Thymus (tissue), 11 donors: Measurements from ENCODE around the gene ZIC1. TPM values are rescaled to one million over a fixed set of nuclear protein-coding genes. Genes with fewer than 3 reads are reported as not detected.

ENCODE experiments used
- DNase-seq, 9 donors: peaks; one replicate each; pipeline ENCODE4 v3.0.0-alpha.2; 2013; ENCODE audit warnings: low spot score in 9 of 9, low read depth in 6 of 9, missing footprints in 1 of 9
- H3K27ac ChIP-seq, 2 donors: one replicate each; pipeline ENCODE4 v1.5.1; 2013; ENCODE audit warnings: control low read depth in 1 of 2, low read depth in 1 of 2, low read length in 1 of 2, mild to moderate bottlenecking in 1 of 2, moderate library complexity in 1 of 2
- H3K27me3 ChIP-seq, 2 donors: one replicate each; pipeline ENCODE4 v1.5.1; 2013; ENCODE audit warnings: low read length in 1 of 2; ENCODE audit not compliant: control insufficient read depth in 2 of 2, insufficient read depth in 1 of 2
- H3K36me3 ChIP-seq, 2 donors: one replicate each; pipeline ENCODE4 v1.5.1; 2013; ENCODE audit warnings: low read length in 1 of 2, mild to moderate bottlenecking in 1 of 2, moderate library complexity in 1 of 2; ENCODE audit not compliant: control insufficient read depth in 2 of 2, insufficient read depth in 2 of 2
- H3K4me1 ChIP-seq, 2 donors: one replicate each; pipeline ENCODE4 v1.5.1; 2013; ENCODE audit warnings: low read length in 2 of 2; ENCODE audit not compliant: control insufficient read depth in 2 of 2, insufficient read depth in 2 of 2
- H3K4me3 ChIP-seq, 2 donors: one replicate each; pipeline ENCODE4 v1.5.1; 2013; ENCODE audit warnings: low read length in 2 of 2, control low read depth in 1 of 2, mild to moderate bottlenecking in 1 of 2
- H3K9me3 ChIP-seq, 2 donors: one replicate each; pipeline ENCODE4 v1.5.1; 2013; ENCODE audit warnings: low read length in 1 of 2, mild to moderate bottlenecking in 1 of 2; ENCODE audit not compliant: control insufficient read depth in 2 of 2, insufficient read depth in 1 of 2
- WGBS: extraction: QIAGEN DNeasy Blood & Tissue Kit; methylation state at CpG from one replicate; pipeline ENCODE4 v1.1.7; 2013; 5-methylcytosine and 5-hydroxymethylcytosine counted together
- polyA plus RNA-seq: library from polyadenylated mRNA; stranded (reverse); fragments of 200-250 nt; gene quantifications from one replicate; pipeline ENCODE4 v1.2.3, GENCODE V29; 2013
- total RNA-seq: library from RNA; stranded (reverse); fragments of 120-200 nt; gene quantifications from one replicate; pipeline ENCODE4 v1.2.4, GENCODE V29; 2013
- donor health status: healthy.

Gene ZIC1
- total and polyA plus RNA-seq, 2 donors, result 0.02 TPM; not detected in 1

GRCh38 chr3:147422601-147423536 is 13.7 kb downstream of the ZIC1 start:
- Histone ChIP-seq H3K4me1 (peaks cover 0 to 7% of the 10 kb centered on the region in 2 donors), H3K9me3 (peaks cover 3 to 21% of the 10 kb centered on the region in 2 donors), H3K36me3 (no peaks in the 10 kb centered on the region), H3K27ac (no peak overlapping the region), H3K4me3 (no peak overlapping the region), H3K27me3 (peaks cover 64 to 86% of the 10 kb centered on the region in 2 donors)
- DNase-seq, result no peak
- WGBS, result 7% methylated on average over 36 of the region's 36 CpGs

GRCh38 chr3:147423537-147423797 is 14.3 kb downstream of the ZIC1 start:
- Histone ChIP-seq H3K9me3 (peaks cover 3 to 21% of the 10 kb centered on the region in 2 donors), H3K27ac (no peak overlapping the region), H3K4me1 (peaks cover 0 to 7% of the 10 kb centered on the region in 2 donors), H3K36me3 (no peaks in the 10 kb centered on the region), H3K4me3 (no peak overlapping the region), H3K27me3 (peaks cover 60 to 81% of the 10 kb centered on the region in 2 donors)
- WGBS, result 5% methylated on average over 3 of the region's 3 CpGs
- DNase-seq, result no peak

DNA sequence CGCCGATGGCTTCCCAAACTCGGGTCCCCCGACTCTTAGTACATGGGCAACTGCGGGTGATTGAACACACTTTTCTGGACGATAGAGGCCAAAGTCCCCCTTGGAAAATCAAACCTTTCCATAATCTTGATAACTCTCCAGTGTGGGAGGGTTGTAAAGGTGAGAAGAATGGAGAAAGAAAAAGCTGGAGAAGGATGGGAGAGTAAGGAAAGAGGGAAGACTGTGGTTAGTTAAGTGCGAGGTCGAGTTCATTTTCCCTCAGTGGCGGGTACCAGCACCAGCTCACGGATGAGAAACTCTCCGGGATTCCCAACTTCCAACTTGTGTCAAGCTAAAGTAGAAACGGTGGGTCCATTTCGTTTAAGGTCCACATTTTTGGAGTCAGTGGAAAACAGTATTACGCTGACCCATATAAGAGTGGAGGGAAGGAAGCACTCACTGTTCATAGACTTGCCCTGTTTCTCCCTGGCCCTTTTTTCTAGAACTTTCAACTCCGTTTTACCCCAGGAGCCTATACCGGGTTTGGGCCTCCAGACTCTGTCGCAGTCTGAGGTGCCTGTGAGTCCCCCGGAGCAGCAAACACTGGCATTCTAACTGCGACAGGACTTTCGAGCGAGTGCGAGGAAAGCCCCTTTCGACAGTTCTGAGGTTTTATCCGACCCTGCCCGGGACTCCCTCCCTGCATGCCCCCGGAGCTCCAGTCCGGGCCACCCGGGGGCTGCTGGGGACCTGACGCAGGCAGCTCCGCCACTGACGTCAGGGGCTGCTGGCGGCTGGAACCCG is 14.8 kb downstream of the ZIC1 start:
- Histone ChIP-seq H3K27ac (no peak overlapping the region), H3K4me3 (no peak overlapping the region), H3K36me3 (no peaks in the 10 kb centered on the region), H3K9me3 (peaks cover 3 to 19% of the 10 kb centered on the region in 2 donors), H3K27me3 (peaks cover 55 to 76% of the 10 kb centered on the region in 2 donors), H3K4me1 (peaks cover 0 to 6% of the 10 kb centered on the region in 2 donors)
- DNase-seq, result no peak
- WGBS, result 7% methylated on average over 33 of the region's 33 CpGs

GRCh38 chr3:147424581-147425387 is 15.6 kb downstream of the ZIC1 start:
- DNase-seq, result no peak
- H3K4me3 ChIP-seq, result no peak overlapping the region
- H3K36me3 ChIP-seq, result no peaks in the 10 kb centered on the region
- H3K27me3 ChIP-seq, result peaks cover 47 to 68% of the 10 kb centered on the region in 2 donors
- no peaks in the 10 kb centered on the region for H3K4me1 ChIP-seq
- 9% methylated on average over 14 of the region's 14 CpGs for WGBS
- no peak overlapping the region for H3K27ac ChIP-seq
- H3K9me3 ChIP-seq, result peaks cover 2 to 17% of the 10 kb centered on the region in 2 donors

- DNase-seq, result no peak
- no peak overlapping the region for H3K4me3 ChIP-seq
- H3K4me1 ChIP-seq, result no peaks in the 10 kb centered on the region
- H3K27ac ChIP-seq, result no peak overlapping the region
- 13% methylated on average over 1 of the region's 1 CpG for WGBS
- no peaks in the 10 kb centered on the region for H3K36me3 ChIP-seq
- H3K9me3 ChIP-seq, result peaks cover 2 to 14% of the 10 kb centered on the region in 2 donors
- peaks cover 40 to 61% of the 10 kb centered on the region in 2 donors for H3K27me3 ChIP-seq
Measured at GRCh38 chr3:147425388-147425850, 16.3 kb downstream of the ZIC1 start.

GRCh38 chr3:147426931-147427330 is 17.8 kb downstream of the ZIC1 start:
- H3K36me3 ChIP-seq, result no peaks in the 10 kb centered on the region
- 96% methylated on average over 2 of the region's 2 CpGs for WGBS
- no peak for DNase-seq
- no peak overlapping the region for H3K27ac ChIP-seq
- H3K4me1 ChIP-seq, result no peaks in the 10 kb centered on the region
- H3K4me3 ChIP-seq, result no peak overlapping the region
- peaks cover 0 to 5% of the 10 kb centered on the region in 2 donors for H3K9me3 ChIP-seq
- peaks cover 30 to 46% of the 10 kb centered on the region in 2 donors for H3K27me3 ChIP-seq

DNA sequence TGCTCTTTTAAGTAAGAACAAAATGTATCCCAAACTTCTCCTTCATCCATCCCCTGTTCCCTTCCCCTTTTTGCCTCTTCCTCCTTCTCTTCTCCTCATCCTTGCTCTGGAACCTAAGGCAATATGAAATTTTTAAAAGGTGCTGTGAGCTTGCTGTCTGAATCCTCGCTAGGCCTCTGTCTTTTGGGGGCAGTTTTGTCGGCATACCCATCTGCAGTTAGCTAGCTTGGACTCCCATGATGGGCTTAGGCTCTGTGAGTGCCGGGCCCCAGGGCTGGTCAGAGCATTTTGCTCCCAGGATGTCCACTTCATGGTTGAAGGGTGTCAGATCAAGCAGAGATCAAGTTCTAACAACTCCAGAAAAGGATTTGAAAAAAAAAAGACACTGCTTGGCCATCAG is 18.6 kb downstream of the ZIC1 start:
- no peak for DNase-seq
- WGBS, result 80% methylated on average over 3 of the region's 3 CpGs
- Histone ChIP-seq H3K27me3 (peaks cover 24 to 38% of the 10 kb centered on the region in 2 donors), H3K36me3 (no peaks in the 10 kb centered on the region), H3K9me3 (peaks cover 0 to 5% of the 10 kb centered on the region in 2 donors), H3K27ac (no peak overlapping the region), H3K4me3 (no peak overlapping the region), H3K4me1 (no peaks in the 10 kb centered on the region)

GRCh38 chr3:147428326-147428725 is 19.2 kb downstream of the ZIC1 start:
- 93% methylated on average over 1 of the region's 1 CpG for WGBS
- Histone ChIP-seq H3K27ac (no peak overlapping the region), H3K27me3 (peaks cover 18 to 32% of the 10 kb centered on the region in 2 donors), H3K9me3 (peaks cover 0 to 5% of the 10 kb centered on the region in 2 donors), H3K4me3 (no peak overlapping the region), H3K36me3 (no peaks in the 10 kb centered on the region), H3K4me1 (no peaks in the 10 kb centered on the region)
- DNase-seq, result no peak
